ENCODE data around the gene ARL6. TPM values are rescaled to one million over a fixed set of nuclear protein-coding genes. Genes with fewer than 3 reads are reported as not detected.

Gene ARL6
- 6.7 and 7.5 TPM in 2 replicates for total RNA-seq

- peak; percentile 77 for DNase-seq
Measured at GRCh38 chr3:97764407-97765238, at the start of gene ARL6. Gene ARL6 (plus strand): TSS chr3:97764758. CDS start chr3:97768108, 3,350 bp downstream.

- peak; percentile 82 for DNase-seq
Measured at GRCh38 chr3:97719156-97719821, 45.3 kb upstream of the ARL6 start.

GRCh38 chr3:97720417-97720816 is 44.1 kb upstream of the ARL6 start:
- no peak for DNase-seq

GRCh38 chr3:97721446-97721845 is 43.1 kb upstream of the ARL6 start:
- no peak for DNase-seq

- peak; percentile 6 for DNase-seq
Measured at GRCh38 chr3:97736928-97737327, 27.6 kb upstream of the ARL6 start.

- DNase-seq, result no peak
Measured at GRCh38 chr3:97738761-97739160, 25.8 kb upstream of the ARL6 start.

GRCh38 chr3:97742036-97742435 is 22.5 kb upstream of the ARL6 start:
- DNase-seq, result no peak

GRCh38 chr3:97744289-97744688 is 20.3 kb upstream of the ARL6 start:
- DNase-seq, result no peak

- no peak for DNase-seq
Measured at GRCh38 chr3:97763586-97764406, 762 bp upstream of the ARL6 start.

GRCh38 chr3:97765336-97765735 is 778 bp downstream of the ARL6 start:
- no peak for DNase-seq

- DNase-seq, result peak; percentile 29
Measured at GRCh38 chr3:97772926-97773325, 8.4 kb downstream of the ARL6 start.

GRCh38 chr3:97778152-97778551 is 13.6 kb downstream of the ARL6 start:
- peak; percentile 12 for DNase-seq

- DNase-seq, result peak; percentile 76
Measured at GRCh38 chr3:97793420-97794019, 29.0 kb downstream of the ARL6 start.

GRCh38 chr3:97795951-97796350 is 31.4 kb downstream of the ARL6 start:
- no peak for DNase-seq

GRCh38 chr3:97804471-97804870 is 39.9 kb downstream of the ARL6 start:
- no peak for DNase-seq

GRCh38 chr3:97810779-97811390 is 46.3 kb downstream of the ARL6 start:
- no peak for DNase-seq

- no peak for DNase-seq
Measured at GRCh38 chr3:97815149-97815917, 50.8 kb downstream of the ARL6 start.

GRCh38 chr3:97816811-97817210 is 52.3 kb downstream of the ARL6 start:
- no peak for DNase-seq

GRCh38 chr3:97817965-97818364 is 53.4 kb downstream of the ARL6 start:
- DNase-seq, result no peak

- no peak for DNase-seq
Measured at GRCh38 chr3:97820780-97821179, 56.2 kb downstream of the ARL6 start.

- no peak for DNase-seq
Measured at GRCh38 chr3:97821287-97821773, 56.8 kb downstream of the ARL6 start.

Measured in dermis blood vessel endothelial cell (primary cell).